COLO668 (cell line): Measurements from ENCODE around the gene EDN1.
"Not testable (repeated sequence)": the region's sequence is repeated elsewhere in the genome, so short reads cannot be mapped to it uniquely, and the experiment has no call there.

Source experiments
- DNase-seq: peaks from one replicate; lab custom pipeline; 2025; ENCODE audit not compliant: unreplicated experiment; lab: John Stamatoyannopoulos, UW

Gene EDN1

GRCh38 chr6:12293931-12294807 is 4.0 kb downstream of the EDN1 start:
- DNase-seq = no peak

GRCh38 chr6:12294851-12295536 is 4.8 kb downstream of the EDN1 start:
- DNase-seq = no peak

GRCh38 chr6:12295558-12296254 is 5.5 kb downstream of the EDN1 start:
- DNase-seq = no peak

- DNase-seq = no peak
Measured at GRCh38 chr6:12296255-12296573, 6.1 kb downstream of the EDN1 start.

- no peak for DNase-seq
Measured at GRCh38 chr6:12296604-12297003, 6.4 kb downstream of the EDN1 start.

DNA sequence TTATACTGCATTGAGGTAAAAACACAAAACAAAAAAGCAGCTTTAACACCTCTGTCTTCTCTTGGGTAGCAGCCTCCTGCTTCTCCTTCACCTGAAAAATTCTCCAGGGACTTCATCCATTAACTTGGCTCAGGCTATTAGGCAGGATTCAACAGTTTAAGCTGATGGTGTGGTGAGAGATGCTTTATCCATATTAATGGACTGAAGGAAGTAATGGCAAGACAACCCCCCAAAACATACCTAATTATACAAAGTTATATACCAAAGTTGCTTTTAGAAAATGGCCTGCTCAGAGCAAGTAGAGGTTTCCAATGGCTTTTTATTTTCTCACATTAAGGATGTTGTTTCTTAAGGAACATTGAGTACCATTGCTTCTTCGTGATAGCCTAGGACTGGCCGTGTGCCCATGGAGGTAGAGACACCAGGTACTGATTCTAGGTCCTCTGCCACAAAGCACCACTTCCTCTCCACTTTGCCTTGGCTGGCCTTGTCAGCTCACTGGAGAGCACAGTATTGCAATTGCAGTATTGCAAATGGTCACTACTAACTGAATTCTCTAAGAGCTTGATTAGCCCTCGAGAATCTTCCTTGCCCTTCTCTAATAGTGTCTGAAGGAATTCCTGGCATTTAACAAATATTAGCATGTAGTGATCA is 7.3 kb downstream of the EDN1 start:
- no peak for DNase-seq

DNA sequence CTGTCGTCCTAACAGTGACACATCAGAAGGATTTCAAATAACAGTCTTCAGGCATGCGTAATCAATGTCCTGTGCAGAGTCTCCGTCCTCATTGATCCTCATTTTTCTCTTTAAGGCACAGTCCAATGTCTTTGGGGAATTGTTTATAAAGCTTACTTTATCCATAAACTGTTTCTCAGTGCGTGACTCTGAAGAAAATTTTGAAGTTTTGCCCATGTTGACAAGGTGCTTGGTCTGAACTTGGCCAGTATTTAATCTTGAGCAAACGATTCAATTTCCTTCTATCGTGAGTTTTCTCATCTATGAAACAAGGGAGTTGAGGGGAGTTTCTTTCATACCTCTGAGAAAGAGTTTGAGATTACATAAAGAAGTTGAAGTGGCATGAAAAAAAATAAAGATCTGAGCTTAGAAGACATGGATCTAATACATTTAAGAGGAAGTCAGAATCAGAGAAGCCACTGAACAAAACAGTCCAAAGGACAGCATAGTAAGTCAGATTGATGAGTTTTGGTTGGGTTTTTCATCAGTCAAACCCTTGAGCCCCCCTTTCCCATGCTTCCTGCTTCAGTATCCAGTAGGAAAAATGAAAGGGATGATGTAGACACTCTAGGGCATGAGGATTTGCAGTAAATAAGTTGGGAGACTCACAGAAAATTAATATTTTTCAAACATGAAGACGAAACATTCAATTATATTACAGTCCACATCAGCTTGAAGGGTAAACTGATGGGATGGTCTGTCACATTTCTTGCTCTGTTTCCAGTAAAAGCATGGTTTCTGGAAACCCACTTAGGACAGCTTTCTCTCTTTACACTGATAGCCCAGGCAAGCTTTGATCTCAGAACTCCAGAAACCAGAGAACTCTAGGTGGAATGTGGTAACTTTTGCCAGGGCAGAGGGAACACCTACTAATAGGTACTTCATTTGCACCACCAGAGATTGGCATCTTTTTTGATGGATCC is 8.1 kb downstream of the EDN1 start:
- no peak for DNase-seq

- no peak for DNase-seq
Measured at GRCh38 chr6:12298995-12299394, 8.8 kb downstream of the EDN1 start.

- no peak for DNase-seq
Measured at GRCh38 chr6:12301018-12301417, 10.9 kb downstream of the EDN1 start.

DNA sequence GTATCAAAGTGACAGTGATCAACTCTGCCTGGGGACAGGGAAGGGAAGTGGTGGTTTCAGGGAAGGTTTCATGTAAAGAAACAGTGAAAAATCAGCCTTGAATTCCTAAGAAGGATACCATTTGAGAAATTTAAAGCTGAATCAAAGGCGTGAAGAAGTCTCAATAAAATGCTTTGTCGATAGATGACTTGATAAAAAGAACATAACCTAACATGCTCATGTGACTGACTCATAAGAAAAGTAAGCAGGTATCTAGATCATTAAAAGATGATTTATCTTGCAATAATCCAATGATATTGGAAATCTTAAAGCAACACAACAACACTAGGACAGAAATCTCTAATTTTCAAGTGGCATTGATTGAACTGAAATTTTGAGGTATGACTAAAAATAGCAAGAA is 14.3 kb downstream of the EDN1 start:
- no peak for DNase-seq

- DNase-seq = no peak
Measured at GRCh38 chr6:12309070-12309469, 18.9 kb downstream of the EDN1 start.

GRCh38 chr6:12311106-12311505 is 20.9 kb downstream of the EDN1 start:
- DNase-seq = no peak

GRCh38 chr6:12312736-12313135 is 22.6 kb downstream of the EDN1 start:
- DNase-seq = no peak

- no peak for DNase-seq
Measured at GRCh38 chr6:12313306-12313991, 23.3 kb downstream of the EDN1 start.

DNA sequence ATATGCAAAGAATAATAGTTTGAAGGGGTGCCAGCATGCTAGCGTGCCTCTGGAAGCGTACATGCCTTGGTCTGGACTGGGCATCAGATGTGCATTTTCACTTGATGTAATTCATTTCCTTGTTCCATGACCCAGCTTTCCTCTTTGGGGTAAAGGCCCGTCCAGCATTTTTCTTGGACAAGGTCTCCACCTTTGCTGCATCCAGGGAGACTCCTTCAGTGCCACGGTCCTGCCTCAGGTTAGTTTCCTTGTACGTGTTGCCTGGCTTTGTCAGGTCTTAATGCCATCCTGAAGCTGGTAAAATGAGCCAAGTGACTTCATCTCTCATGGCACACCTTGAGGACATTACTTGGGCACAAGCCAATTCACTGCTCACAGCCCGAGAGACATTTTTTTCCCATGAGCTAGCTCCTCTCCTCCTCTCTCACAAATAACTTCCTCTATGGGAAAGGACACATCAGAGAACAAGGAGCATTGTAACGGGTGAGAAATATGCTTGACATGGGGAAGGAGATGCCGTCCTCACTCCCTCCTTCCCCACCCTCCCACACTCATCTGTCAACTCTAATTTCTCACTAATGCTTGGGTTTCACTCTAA is 23.9 kb downstream of the EDN1 start:
- DNase-seq = no peak

GRCh38 chr6:12314751-12315150 is 24.6 kb downstream of the EDN1 start:
- DNase-seq = no peak

DNA sequence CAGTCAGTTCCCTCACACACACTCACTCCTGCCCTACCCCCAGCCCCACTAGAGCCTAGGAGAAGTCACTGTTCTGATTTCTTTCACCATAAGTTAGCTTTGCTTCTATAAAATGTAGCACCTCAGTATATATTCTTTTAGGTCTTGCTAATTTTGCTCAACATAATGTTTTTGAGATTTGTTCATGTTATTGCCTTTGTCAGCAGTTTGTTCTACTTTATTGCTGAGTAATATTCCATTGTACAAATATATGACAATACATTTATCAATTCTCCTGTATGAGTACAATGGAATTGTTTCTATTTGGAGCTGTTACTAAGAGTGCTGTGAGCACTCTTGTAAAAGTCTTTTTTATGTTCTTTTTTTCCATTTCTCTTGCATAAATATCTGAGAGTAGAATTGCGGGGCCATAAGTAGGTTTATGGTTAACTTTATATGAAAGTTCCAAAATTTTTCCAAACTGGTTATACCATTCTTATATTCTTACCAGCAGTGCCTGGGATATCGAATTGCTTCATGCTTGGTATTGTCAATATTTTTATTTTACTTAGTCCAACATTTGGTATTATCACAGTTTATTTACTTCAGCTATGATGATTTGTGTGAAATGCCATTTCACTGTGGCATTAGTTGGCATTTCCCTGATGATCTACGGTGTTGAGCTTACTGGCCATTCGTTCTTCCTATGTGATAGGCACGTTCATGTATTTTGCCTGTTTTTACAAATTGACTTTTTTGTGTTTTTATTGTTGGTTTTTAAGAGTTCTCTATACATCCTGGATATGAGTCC is 25.3 kb downstream of the EDN1 start:
- DNase-seq = no peak

DNA sequence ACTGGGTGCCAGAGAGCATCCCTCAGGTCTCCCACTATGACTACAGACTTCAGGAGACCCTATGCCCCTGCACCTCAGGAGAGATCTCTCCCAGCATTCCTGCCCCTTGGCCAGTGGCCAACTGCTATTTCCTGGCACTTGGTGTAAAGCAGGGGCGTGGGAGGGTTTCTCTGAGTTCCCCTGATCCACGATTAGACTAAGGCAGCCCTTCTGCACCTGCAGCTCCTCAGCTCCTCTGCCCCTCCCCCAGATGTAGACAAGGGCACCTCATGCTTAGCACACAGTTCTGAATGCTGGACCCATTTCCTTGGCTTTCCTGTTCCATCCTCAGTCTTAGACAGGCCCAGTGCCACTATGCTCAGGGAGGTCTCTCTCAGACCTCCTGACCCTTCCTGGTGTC is 28.6 kb downstream of the EDN1 start:
- DNase-seq = no peak

- not testable (repeated sequence) for DNase-seq
Measured at GRCh38 chr6:12320074-12320473, 29.9 kb downstream of the EDN1 start.
